ENCODE data around the gene PAX8. TPM values are rescaled to one million over a fixed set of nuclear protein-coding genes. Genes with fewer than 3 reads are reported as not detected.

Gene PAX8
- total RNA-seq, 2 experiments from 2014 or later, result 1.6 to 2.6 TPM

- Histone ChIP-seq H3K4me1 (ENCODE audit: insufficient read depth, low read length, poor library complexity, severe bottlenecking) (no peaks in the 10 kb centered on the region), H4K20me1 (ENCODE audit: insufficient read depth, low read length) (no peaks in the 10 kb centered on the region), H3K9me2 (ENCODE audit: insufficient read depth, low read length) (no peaks in the 10 kb centered on the region), H3K4me2 (ENCODE audit: low read length) (no peak overlapping the region), H3K9me3 (ENCODE audit: low read length) (no peaks in the 10 kb centered on the region), H3K4me3 (ENCODE audit: low read depth, low read length, poor library complexity, severe bottlenecking) (no peak overlapping the region), H3K79me2 (ENCODE audit: insufficient read depth, low read depth, low read length) (no peaks in the 10 kb centered on the region), H3K27ac (ENCODE audit: low read depth, low read length, poor library complexity, severe bottlenecking) (no peak overlapping the region), H2AFZ (ENCODE audit: low read length) (no peak overlapping the region), H3K36me3 (ENCODE audit: insufficient read depth, low read length) (peaks cover 94% of the 10 kb centered on the region)
- intact Hi-C loops (cut with micrococcal nuclease; ENCODE audit: unreplicated experiment), result no loop called here
- no TSS peak for BruUV-seq (replicated peaks)
- TF ChIP-seq EZH2phosphoT487 (IDR thresholded peaks at IDR 0.05; ENCODE audit: borderline replicate concordance, low read depth, low read length), result no peak
- TF ChIP-seq CTCF (conservative IDR thresholded peaks at IDR 0.05; ENCODE audit: low read length), result no peak
- DNase-seq (ENCODE audit: low spot score), result no peak
- ChIA-PET POLR2A (interaction anchor here (1.4 kb wide), 1 partner anchor 39 kb away, joined by 3 read pairs; no protein-coding TSS in a partner anchor), CTCF (ENCODE audit: unreplicated experiment) (interaction anchor here (0.7 kb wide), 1 partner anchor 10 kb away, joined by 3 read pairs; no protein-coding TSS in a partner anchor)
Measured at GRCh38 chr2:113195923-113196501, 82.7 kb downstream of the PAX8 start.

GRCh38 chr2:113192459-113193100 lies 86.1 kb downstream of the PAX8 start:
- intact Hi-C loops (cut with micrococcal nuclease; ENCODE audit: unreplicated experiment), result no loop called here
- Histone ChIP-seq H4K20me1 (ENCODE audit: insufficient read depth, low read length) (no peaks in the 10 kb centered on the region), H2AFZ (ENCODE audit: low read length) (no peak overlapping the region), H3K9me2 (ENCODE audit: insufficient read depth, low read length) (no peaks in the 10 kb centered on the region), H3K27ac (ENCODE audit: low read depth, low read length, poor library complexity, severe bottlenecking) (no peak overlapping the region), H3K36me3 (ENCODE audit: insufficient read depth, low read length) (peaks cover 88% of the 10 kb centered on the region), H3K4me1 (ENCODE audit: insufficient read depth, low read length, poor library complexity, severe bottlenecking) (peaks cover 9% of the 10 kb centered on the region), H3K4me3 (ENCODE audit: low read depth, low read length, poor library complexity, severe bottlenecking) (no peak overlapping the region), H3K4me2 (ENCODE audit: low read length) (no peak overlapping the region), H3K79me2 (ENCODE audit: insufficient read depth, low read depth, low read length) (0 out of 2 replicates have a peak, but pooled peaks cover 7% of the 10 kb centered on the region), H3K9me3 (ENCODE audit: low read length) (no peaks in the 10 kb centered on the region)
- no TSS peak for BruUV-seq (replicated peaks)
- TF ChIP-seq CTCF (conservative IDR thresholded peaks at IDR 0.05; ENCODE audit: low read length) (no peak), EZH2phosphoT487 (IDR thresholded peaks at IDR 0.05; ENCODE audit: borderline replicate concordance, low read depth, low read length) (no peak)
- CTCF ChIA-PET (ENCODE audit: unreplicated experiment), result no interaction called here
- DNase-seq (ENCODE audit: low spot score), result no peak
- POLR2A ChIA-PET, result no interaction called here

GRCh38 chr2:113190871-113191270 lies 87.8 kb downstream of the PAX8 start:
- DNase-seq (ENCODE audit: low spot score), result no peak
- Histone ChIP-seq H3K9me2 (ENCODE audit: insufficient read depth, low read length) (no peaks in the 10 kb centered on the region), H3K36me3 (ENCODE audit: insufficient read depth, low read length) (peaks cover 88% of the 10 kb centered on the region), H3K4me1 (ENCODE audit: insufficient read depth, low read length, poor library complexity, severe bottlenecking) (peaks cover 9% of the 10 kb centered on the region), H4K20me1 (ENCODE audit: insufficient read depth, low read length) (no peaks in the 10 kb centered on the region), H3K9me3 (ENCODE audit: low read length) (no peaks in the 10 kb centered on the region), H3K4me2 (ENCODE audit: low read length) (0 out of 2 replicates have a peak overlapping the region, but pooled peaks have one; percentile 12), H3K27ac (ENCODE audit: low read depth, low read length, poor library complexity, severe bottlenecking) (no peak overlapping the region), H3K79me2 (ENCODE audit: insufficient read depth, low read depth, low read length) (0 out of 2 replicates have a peak, but pooled peaks cover 7% of the 10 kb centered on the region), H2AFZ (ENCODE audit: low read length) (no peak overlapping the region), H3K4me3 (ENCODE audit: low read depth, low read length, poor library complexity, severe bottlenecking) (no peak overlapping the region)
- intact Hi-C loops (cut with micrococcal nuclease; ENCODE audit: unreplicated experiment), result no loop called here
- CTCF ChIA-PET (ENCODE audit: unreplicated experiment), result no interaction called here
- POLR2A ChIA-PET, result interaction anchor here (0.6 to 0.7 kb wide), 2 partner anchors 16 to 440 kb away, joined by 3 to 4 read pairs; no protein-coding TSS in a partner anchor
- TF ChIP-seq CTCF (conservative IDR thresholded peaks at IDR 0.05; ENCODE audit: low read length) (no peak), EZH2phosphoT487 (IDR thresholded peaks at IDR 0.05; ENCODE audit: borderline replicate concordance, low read depth, low read length) (no peak)
- BruUV-seq (replicated peaks), result no TSS peak
